Measurements from ENCODE around the gene YIPF2. TPM values are rescaled to one million over a fixed set of nuclear protein-coding genes. Genes with fewer than 3 reads are reported as not detected.

The YIPF2 gene
- polyA plus RNA-seq (2011; rRNA removed), result 79.3 and 138 TPM in 2 replicates
- polyA minus RNA-seq (2011; rRNA and poly(A)+ RNA removed), result 73.8 and 112 TPM in 2 replicates

DNA sequence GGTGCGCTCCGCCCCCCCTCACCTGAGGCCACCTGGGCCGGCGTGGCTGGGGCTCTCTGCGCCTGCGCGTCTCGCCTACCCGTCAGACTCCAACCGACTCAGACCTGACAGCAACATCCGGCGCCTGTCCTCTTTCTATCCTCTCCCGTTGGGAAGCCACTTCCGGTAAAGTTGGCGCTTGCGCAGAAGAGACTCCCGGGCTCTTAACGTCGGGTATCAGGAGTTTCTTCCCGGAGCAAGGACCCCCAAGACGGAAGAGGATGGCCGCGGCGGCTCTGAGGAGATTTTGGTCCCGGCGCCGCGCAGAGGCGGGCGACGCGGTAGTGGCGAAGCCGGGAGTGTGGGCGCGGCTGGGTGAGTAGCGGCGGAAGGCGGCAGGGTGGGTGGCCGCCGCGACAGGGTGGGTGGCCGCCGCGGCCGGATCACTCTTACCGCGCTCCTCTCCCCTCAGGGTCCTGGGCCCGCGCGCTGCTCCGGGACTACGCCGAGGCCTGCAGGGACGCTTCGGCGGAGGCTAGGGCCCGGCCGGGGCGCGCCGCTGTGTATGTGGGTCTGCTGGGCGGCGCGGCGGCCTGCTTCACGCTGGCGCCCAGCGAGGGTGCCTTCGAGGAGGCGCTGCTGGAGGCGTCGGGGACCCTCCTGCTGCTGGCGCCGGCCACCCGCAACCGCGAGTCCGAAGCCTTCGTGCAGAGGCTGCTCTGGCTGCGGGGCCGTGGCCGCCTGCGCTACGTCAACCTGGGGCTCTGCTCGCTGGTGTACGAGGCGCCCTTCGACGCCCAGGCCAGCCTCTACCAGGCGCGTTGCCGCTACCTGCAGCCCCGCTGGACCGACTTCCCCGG is at the start of gene YIPF2, which contains the start of gene TIMM29:
Gene YIPF2 (minus strand): TSS at position 77 of the 839 bp plus-strand sequence. CDS start 229 bp downstream, outside the sequence.
Gene TIMM29 (plus strand): TSS at position 249 of the 839 bp plus-strand sequence. CDS start 12 bp downstream, at position 261.
- Histone ChIP-seq H3K36me3 (ENCODE audit: control insufficient read depth, insufficient read depth, low read length) (peaks cover 15% of the 10 kb centered on the region), H3K27me3 (ENCODE audit: control insufficient read depth, insufficient read depth, low read length) (no peaks in the 10 kb centered on the region), H3K4me3 (ENCODE audit: low read depth, low read length) (peak within 1 kb of the TSS; percentile 94)
- ChIA-PET POLR2A (no interaction called here), CTCF (interaction anchor here (1.5 kb wide), 1 partner anchor 81 kb away, joined by 4 read pairs; no protein-coding TSS in a partner anchor)
- DNase-seq (ENCODE audit: low read depth), result peak; percentile 88
- TF ChIP-seq, protein P1, sequence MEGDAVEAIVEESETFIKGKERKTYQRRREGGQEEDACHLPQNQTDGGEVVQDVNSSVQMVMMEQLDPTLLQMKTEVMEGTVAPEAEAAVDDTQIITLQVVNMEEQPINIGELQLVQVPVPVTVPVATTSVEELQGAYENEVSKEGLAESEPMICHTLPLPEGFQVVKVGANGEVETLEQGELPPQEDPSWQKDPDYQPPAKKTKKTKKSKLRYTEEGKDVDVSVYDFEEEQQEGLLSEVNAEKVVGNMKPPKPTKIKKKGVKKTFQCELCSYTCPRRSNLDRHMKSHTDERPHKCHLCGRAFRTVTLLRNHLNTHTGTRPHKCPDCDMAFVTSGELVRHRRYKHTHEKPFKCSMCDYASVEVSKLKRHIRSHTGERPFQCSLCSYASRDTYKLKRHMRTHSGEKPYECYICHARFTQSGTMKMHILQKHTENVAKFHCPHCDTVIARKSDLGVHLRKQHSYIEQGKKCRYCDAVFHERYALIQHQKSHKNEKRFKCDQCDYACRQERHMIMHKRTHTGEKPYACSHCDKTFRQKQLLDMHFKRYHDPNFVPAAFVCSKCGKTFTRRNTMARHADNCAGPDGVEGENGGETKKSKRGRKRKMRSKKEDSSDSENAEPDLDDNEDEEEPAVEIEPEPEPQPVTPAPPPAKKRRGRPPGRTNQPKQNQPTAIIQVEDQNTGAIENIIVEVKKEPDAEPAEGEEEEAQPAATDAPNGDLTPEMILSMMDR (IDR thresholded peaks at IDR 0.05; ENCODE audit: insufficient read depth, low read depth, low read length), result no peak

DNA sequence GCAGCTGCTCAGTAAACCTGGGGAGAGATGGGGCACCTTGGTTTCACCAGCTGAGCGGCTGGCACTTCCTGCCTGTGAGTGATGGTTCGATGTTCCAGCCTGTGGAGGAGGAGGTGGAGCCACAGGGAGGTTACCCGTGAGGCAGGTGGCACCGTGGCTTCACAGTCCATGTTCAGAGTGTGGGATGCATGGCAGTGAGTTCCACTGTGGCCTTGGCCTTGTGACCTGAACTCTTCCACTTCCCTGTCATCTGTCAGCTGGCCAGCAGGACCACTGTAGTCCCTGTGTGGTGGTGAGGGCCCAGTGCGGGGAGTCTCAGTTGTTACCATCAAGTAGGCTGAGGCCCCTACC is 49.3 kb upstream of the YIPF2 start:
- H3K27me3 ChIP-seq (ENCODE audit: control insufficient read depth, insufficient read depth, low read length), result no peaks in the 10 kb centered on the region
- TF ChIP-seq, protein P1 (IDR thresholded peaks at IDR 0.05; ENCODE audit: insufficient read depth, low read depth, low read length), result no peak
- CTCF ChIA-PET, result no interaction called here
- H3K36me3 ChIP-seq (ENCODE audit: control insufficient read depth, insufficient read depth, low read length), result no peaks in the 10 kb centered on the region
- POLR2A ChIA-PET, result no interaction called here
- DNase-seq (ENCODE audit: low read depth), result no peak
- no peak overlapping the region for H3K4me3 ChIP-seq (ENCODE audit: low read depth, low read length)

DNA sequence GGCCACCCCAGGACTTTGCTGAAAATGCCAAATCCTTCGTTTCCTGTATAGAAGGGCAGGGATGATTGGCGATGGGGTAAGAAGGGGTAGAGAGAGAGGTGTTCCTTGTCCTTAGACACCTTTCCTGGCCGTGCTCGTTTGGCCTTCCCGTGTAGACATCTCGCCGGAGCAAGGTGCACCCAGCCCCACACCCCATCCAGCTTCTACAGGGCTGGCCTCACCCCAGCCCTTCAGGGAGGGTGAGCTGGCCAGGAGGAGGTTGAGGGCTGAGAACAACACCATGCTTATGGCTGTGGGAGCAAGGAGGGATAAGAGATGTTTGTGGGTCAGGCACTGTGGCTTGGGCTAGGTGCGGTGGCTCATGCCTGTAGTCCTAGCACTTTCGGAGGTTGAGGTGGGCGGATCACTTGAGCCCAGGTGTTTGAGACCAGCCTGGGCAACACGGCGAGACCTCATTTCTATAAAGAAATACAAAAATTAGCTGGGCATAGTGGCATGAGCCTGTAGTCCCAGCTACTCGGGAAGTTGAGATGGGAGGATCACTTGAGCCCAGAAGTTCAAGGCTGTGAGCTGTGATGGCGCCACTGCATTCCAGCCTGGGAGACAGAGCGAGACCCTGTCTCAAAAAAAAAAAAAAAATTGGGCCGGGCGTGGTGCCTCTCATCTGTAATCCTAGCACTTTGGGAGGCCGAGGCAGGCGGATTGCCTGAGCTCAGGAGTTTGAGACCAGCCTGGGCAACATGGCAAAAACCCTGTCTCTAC is 47.9 kb upstream of the YIPF2 start:
- Histone ChIP-seq H3K36me3 (ENCODE audit: control insufficient read depth, insufficient read depth, low read length) (no peaks in the 10 kb centered on the region), H3K4me3 (ENCODE audit: low read depth, low read length) (no peak overlapping the region), H3K27me3 (ENCODE audit: control insufficient read depth, insufficient read depth, low read length) (no peaks in the 10 kb centered on the region)
- POLR2A ChIA-PET, result interaction anchor here (0.5 to 1.1 kb wide), 3 partner anchors 10 to 115 kb away, joined by 4 to 10 read pairs (median 6); no protein-coding TSS in a partner anchor
- CTCF ChIA-PET, result interaction anchor here (1.2 to 2.2 kb wide), 4 partner anchors 10 to 40 kb away, joined by 3 to 8 read pairs (median 5); partner anchors contain the start of gene SMARCA4
- TF ChIP-seq, protein P1 (IDR thresholded peaks at IDR 0.05; ENCODE audit: insufficient read depth, low read depth, low read length), result no peak
- no peak for DNase-seq (ENCODE audit: low read depth)

DNA sequence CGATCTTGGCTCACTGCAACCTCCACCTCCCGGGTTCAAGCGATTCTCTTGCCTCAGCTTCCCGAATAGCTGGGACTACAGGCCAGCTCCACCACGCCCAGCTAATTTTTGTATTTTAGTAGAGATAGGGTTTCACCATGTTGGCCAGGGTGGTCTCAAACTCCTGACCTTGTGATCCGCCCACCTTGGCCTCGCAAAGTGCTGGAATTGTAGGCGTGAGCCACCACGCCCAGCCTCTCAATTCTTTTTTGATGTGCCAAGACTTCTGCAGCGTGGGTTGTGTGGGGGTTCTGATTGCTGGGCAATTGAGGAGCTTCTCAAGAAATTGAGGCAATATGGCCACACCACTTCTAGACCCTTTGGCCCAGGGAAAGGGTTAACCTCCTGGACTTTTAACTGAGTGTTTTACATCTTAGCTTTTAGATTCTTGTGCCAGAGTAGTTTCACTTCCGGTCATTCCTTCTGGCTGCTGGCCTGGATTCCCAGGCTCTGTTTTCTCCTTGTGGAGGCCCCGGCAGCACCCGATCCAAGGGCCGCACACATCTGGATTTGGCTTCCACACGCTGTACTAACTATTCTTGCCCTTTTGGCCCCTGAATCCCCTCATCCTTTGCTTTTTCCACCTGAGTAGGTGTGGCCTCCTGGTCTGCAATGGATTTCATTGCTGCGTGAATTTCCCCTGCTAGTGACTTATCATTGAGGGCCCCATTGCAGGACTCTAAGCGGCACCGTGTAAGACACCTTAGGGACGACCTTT is 47.1 kb upstream of the YIPF2 start:
- TF ChIP-seq, protein P1 (IDR thresholded peaks at IDR 0.05; ENCODE audit: insufficient read depth, low read depth, low read length), result no peak
- Histone ChIP-seq H3K36me3 (ENCODE audit: control insufficient read depth, insufficient read depth, low read length) (no peaks in the 10 kb centered on the region), H3K4me3 (ENCODE audit: low read depth, low read length) (no peak overlapping the region), H3K27me3 (ENCODE audit: control insufficient read depth, insufficient read depth, low read length) (no peaks in the 10 kb centered on the region)
- CTCF ChIA-PET, result interaction anchor here (1.2 to 2.2 kb wide), 4 partner anchors 10 to 40 kb away, joined by 3 to 8 read pairs (median 5); partner anchors contain the start of gene SMARCA4
- POLR2A ChIA-PET, result interaction anchor here (0.5 to 1.1 kb wide), 2 partner anchors 9 to 17 kb away, joined by 4 to 10 read pairs; no protein-coding TSS in a partner anchor
- peak; percentile 20 for DNase-seq (ENCODE audit: low read depth)

Measured in BJ (cell line).